ENCODE results near the gene C1QTNF3. TPM values are rescaled to one million over a fixed set of nuclear protein-coding genes. Genes with fewer than 3 reads are reported as not detected.

The C1QTNF3 gene
- total and polyA plus RNA-seq, 12 donors: 0.42 to 13.0 (median 1.9) TPM

DNA sequence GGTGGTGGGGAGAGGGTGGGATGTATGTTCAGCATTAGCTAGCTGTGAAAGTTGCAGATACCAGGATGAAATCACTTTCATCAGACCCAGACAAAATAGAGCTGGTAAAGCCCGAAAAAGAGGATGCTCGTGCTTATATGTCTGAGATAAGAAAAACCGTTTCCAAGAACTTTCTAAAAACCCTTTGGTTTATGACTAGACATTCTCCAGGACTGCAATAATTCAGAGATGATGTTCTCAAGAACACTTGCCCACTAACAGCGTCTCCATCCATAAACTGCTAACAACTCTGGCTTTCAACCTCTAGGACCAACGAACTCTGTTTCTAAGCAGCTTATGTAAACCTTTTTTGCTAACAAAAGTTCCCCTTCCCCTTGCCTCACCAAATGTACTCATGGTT lies 26.8 kb downstream of the C1QTNF3 start:
- H3K4me3 ChIP-seq: no peak overlapping the region
- H3K27ac ChIP-seq: no peak overlapping the region
- H3K4me1 ChIP-seq (replicated peaks in 1 of 2): peaks cover 0 to 8% of the 10 kb centered on the region in 2 donors
- H3K36me3 ChIP-seq (replicated peaks in 1 of 2): no peaks in the 10 kb centered on the region
- TF ChIP-seq, protein P1, sequence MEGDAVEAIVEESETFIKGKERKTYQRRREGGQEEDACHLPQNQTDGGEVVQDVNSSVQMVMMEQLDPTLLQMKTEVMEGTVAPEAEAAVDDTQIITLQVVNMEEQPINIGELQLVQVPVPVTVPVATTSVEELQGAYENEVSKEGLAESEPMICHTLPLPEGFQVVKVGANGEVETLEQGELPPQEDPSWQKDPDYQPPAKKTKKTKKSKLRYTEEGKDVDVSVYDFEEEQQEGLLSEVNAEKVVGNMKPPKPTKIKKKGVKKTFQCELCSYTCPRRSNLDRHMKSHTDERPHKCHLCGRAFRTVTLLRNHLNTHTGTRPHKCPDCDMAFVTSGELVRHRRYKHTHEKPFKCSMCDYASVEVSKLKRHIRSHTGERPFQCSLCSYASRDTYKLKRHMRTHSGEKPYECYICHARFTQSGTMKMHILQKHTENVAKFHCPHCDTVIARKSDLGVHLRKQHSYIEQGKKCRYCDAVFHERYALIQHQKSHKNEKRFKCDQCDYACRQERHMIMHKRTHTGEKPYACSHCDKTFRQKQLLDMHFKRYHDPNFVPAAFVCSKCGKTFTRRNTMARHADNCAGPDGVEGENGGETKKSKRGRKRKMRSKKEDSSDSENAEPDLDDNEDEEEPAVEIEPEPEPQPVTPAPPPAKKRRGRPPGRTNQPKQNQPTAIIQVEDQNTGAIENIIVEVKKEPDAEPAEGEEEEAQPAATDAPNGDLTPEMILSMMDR (IDR thresholded peaks at IDR 0.05): no peak
- no peak for TF ChIP-seq POLR2A (IDR thresholded peaks at IDR 0.05)
- intact Hi-C loops (cut with DNase I): no loop called here
- no peaks in the 10 kb centered on the region for H3K9me3 ChIP-seq (replicated peaks in 1 of 3)
- WGBS, 4 donors: 77 to 93% (median 84%) methylated on average over 5 of the region's 5 CpGs
- DNase-seq: no peak
- no peaks in the 10 kb centered on the region for H3K27me3 ChIP-seq

DNA sequence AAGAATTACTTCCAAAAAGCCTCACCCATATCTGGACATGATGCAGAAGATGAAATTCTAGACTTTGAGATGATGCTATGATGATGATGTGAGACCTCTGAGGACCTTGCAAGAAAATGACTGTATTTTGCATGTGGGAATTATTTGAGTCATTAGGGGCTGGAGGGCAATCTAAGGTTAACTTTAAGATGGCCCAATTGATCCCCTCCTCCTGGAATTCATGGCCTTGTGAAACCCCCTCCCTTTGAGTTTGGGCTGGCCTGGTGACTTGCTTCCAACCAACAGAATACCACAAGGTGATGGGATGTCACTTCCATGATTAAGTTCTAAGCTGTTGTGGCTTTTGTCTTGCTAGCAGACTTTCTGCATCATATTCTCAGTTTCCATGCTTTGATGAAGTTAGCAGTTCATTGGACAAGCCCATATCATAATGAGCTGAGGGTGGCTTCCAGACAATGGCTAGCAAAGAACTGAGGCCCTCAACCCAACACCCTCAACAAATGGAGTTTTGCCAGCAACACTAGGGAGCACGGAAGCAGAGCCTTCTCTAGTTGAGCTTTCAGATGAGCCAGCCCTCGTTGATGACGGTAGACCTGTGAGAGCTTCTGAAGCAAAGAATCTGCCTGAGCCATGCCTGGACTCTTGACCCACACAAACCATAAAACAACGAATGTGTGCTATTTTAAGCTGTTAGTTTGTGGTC lies 27.7 kb downstream of the C1QTNF3 start:
- WGBS, 4 donors: 93 to 96% (median 95%) methylated on average over 4 of the region's 4 CpGs
- Histone ChIP-seq H3K4me3 (no peak overlapping the region), H3K27me3 (no peaks in the 10 kb centered on the region), H3K9me3 (replicated peaks in 1 of 3) (no peaks in the 10 kb centered on the region), H3K27ac (no peak overlapping the region), H3K36me3 (replicated peaks in 1 of 2) (no peaks in the 10 kb centered on the region), H3K4me1 (replicated peaks in 1 of 2) (peaks cover 0 to 8% of the 10 kb centered on the region in 2 donors)
- TF ChIP-seq, protein P1 (IDR thresholded peaks at IDR 0.05): no peak
- no peak for TF ChIP-seq POLR2A (IDR thresholded peaks at IDR 0.05)
- intact Hi-C loops (cut with DNase I): no loop called here
- DNase-seq: no peak

DNA sequence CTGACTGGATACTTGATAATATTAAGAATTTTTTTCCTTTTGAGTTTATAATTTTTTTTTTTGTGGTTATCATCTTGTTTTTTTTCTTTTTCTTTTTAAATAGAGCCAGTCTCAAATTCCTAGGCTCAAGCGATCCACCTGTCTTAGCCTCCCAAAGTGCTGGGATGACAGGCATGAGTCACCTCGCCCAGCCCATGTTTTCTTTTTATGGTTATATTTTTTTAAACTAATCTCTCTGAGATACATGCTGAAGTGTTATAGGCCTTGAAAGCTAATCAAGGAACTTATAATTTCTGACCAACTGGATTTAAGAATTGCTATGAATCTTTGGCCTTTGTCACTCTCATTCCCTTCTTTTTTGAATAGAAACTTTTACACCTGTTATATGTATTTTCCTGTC lies 28.4 kb downstream of the C1QTNF3 start:
- intact Hi-C loops (cut with DNase I): no loop called here
- WGBS, 4 donors: 89 to 94% (median 91%) methylated on average over 2 of the region's 2 CpGs
- no peak for DNase-seq

DNA sequence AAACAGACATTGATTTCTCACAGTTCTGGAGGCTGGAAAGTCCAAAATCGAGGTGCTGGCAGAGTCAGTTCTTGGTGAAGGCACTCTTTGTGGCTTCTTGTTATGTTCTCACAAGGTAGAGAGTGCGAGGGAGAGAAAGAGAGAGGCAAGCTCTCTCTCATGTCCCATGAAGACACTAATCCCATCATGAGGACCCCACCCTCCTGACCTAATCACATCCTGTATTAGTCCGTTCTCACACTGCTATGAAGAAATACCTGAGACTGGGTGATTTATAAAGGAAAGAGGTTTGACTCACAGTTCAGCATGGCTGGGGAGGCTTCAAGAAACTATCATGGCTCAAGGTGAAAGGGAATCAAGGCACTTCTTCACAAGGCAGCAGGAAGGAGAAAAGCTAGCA lies 29.5 kb downstream of the C1QTNF3 start:
- no peak for DNase-seq
- H3K9me3 ChIP-seq (replicated peaks in 1 of 3): no peaks in the 10 kb centered on the region
- H3K4me3 ChIP-seq: no peak overlapping the region
- peaks cover 0 to 18% of the 10 kb centered on the region in 2 donors for H3K4me1 ChIP-seq (replicated peaks in 1 of 2)
- H3K27ac ChIP-seq: no peak overlapping the region
- H3K27me3 ChIP-seq: no peaks in the 10 kb centered on the region
- no peaks in the 10 kb centered on the region for H3K36me3 ChIP-seq (replicated peaks in 1 of 2)
- 81 to 95% (median 88%) methylated on average over 3 of the region's 3 CpGs for WGBS, 4 donors
- TF ChIP-seq, protein P1 (IDR thresholded peaks at IDR 0.05): no peak
- TF ChIP-seq POLR2A (IDR thresholded peaks at IDR 0.05): no peak
- intact Hi-C loops (cut with DNase I): no loop called here

More for the DNA sequence above, 28.4 kb downstream of the C1QTNF3 start:
- H3K4me3 ChIP-seq: no peak overlapping the region
- H3K27ac ChIP-seq: no peak overlapping the region
- H3K4me1 ChIP-seq (replicated peaks in 1 of 2): peaks cover 0 to 8% of the 10 kb centered on the region in 2 donors
- H3K9me3 ChIP-seq (replicated peaks in 1 of 3): no peaks in the 10 kb centered on the region
- no peaks in the 10 kb centered on the region for H3K27me3 ChIP-seq
- TF ChIP-seq, protein P1 (IDR thresholded peaks at IDR 0.05): no peak
- no peak for TF ChIP-seq POLR2A (IDR thresholded peaks at IDR 0.05)
- no peaks in the 10 kb centered on the region for H3K36me3 ChIP-seq (replicated peaks in 1 of 2)
